Measurements from ENCODE around the gene FOXP4.

DNA sequence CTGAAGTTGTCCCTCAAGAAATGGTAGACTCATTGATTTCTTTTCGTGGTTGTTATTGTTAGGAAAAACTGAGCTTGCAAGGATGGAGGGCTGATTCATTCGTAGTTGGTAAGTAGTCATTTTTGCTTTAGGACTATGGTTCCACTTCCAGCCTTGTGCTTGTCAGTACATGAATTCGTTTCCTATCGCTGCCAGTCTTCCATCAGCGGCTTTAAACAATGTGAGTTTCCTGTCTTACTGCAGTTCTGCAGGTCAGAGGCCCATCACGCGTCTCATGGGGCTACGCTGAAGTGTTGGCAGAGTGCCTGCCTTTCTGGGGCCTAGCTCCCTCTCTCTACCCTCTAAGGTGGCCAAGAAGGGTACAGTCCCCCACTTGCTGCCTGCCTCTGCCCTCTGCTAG lies 80.7 kb downstream of the FOXP4 start:
- TF ChIP-seq, protein P1, sequence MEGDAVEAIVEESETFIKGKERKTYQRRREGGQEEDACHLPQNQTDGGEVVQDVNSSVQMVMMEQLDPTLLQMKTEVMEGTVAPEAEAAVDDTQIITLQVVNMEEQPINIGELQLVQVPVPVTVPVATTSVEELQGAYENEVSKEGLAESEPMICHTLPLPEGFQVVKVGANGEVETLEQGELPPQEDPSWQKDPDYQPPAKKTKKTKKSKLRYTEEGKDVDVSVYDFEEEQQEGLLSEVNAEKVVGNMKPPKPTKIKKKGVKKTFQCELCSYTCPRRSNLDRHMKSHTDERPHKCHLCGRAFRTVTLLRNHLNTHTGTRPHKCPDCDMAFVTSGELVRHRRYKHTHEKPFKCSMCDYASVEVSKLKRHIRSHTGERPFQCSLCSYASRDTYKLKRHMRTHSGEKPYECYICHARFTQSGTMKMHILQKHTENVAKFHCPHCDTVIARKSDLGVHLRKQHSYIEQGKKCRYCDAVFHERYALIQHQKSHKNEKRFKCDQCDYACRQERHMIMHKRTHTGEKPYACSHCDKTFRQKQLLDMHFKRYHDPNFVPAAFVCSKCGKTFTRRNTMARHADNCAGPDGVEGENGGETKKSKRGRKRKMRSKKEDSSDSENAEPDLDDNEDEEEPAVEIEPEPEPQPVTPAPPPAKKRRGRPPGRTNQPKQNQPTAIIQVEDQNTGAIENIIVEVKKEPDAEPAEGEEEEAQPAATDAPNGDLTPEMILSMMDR (IDR thresholded peaks at IDR 0.05 in 8 of 11, conservative IDR thresholded peaks at IDR 0.05 in 3 of 11), result no peak
- TF ChIP-seq POLR2A (IDR thresholded peaks at IDR 0.05), result no peak

All from spleen (tissue), 7 donors.